K562 (cell line): ENCODE data around the gene PSRC1. TPM values are rescaled to one million over a fixed set of nuclear protein-coding genes. Genes with fewer than 3 reads are reported as not detected.

ENCODE experiments used
- CBX8 ChIP-seq: fragments of 200-600 bp; sonication (generic); IDR thresholded peaks from 2 replicates; pipeline ENCODE4 v1.6.1; 2012; ENCODE audit warnings: borderline replicate concordance, mixed run types, low read depth, mild to moderate bottlenecking, moderate library complexity, mixed read lengths, low read length, control low read depth, inconsistent platforms; ENCODE audit not compliant: poor library complexity, severe bottlenecking; ENCODE audit errors: extremely low read depth
- CC2D1A ChIP-seq: fragments of 450-650 bp; IDR thresholded peaks from 2 replicates; pipeline ENCODE4 v1.6.1; 2017; ENCODE audit warnings: mild to moderate bottlenecking
- HNRNPK ChIP-seq: fragments of 200-400 bp; formaldehyde crosslinking; IDR thresholded peaks from one replicate; pipeline ENCODE4 v1.6.1; 2018; ENCODE audit warnings: mild to moderate bottlenecking, low read depth, low read length; ENCODE audit not compliant: poor library complexity, severe bottlenecking
- MCM7 ChIP-seq, 2 experiments: fragments of 450-650 bp; IDR thresholded peaks; 2 replicates each; pipeline ENCODE4 v1.6.1; 2016 to 2018
- MEF2D ChIP-seq: conservative IDR thresholded peaks from 2 replicates; pipeline ENCODE4 v1.6.1; 2016; ENCODE audit warnings: low read depth, missing genetic modification characterization, missing compliant biosample characterization
- MIER1 ChIP-seq: fragments of 450-650 bp; IDR thresholded peaks from 2 replicates; pipeline ENCODE4 v1.6.1; 2016; ENCODE audit warnings: antibody characterized with exemption, mild to moderate bottlenecking, low read depth
- PHF21A ChIP-seq: fragments of 450-650 bp; IDR thresholded peaks from 2 replicates; pipeline ENCODE4 v1.6.1; 2017; ENCODE audit warnings: low read depth, borderline replicate concordance
- POLR2AphosphoS2 ChIP-seq: IDR thresholded peaks from 2 replicates; pipeline ENCODE4 v1.6.1; 2012; ENCODE audit warnings: low read length, improper control_type of control experiment
- RAD51 ChIP-seq: fragments of 450-650 bp; IDR thresholded peaks from 2 replicates; pipeline ENCODE4 v1.7.1; 2016; ENCODE audit warnings: low read depth, mild to moderate bottlenecking, borderline replicate concordance
- RBFOX2 ChIP-seq: fragments of 200-400 bp; formaldehyde crosslinking; IDR thresholded peaks from 2 replicates; pipeline ENCODE4 v1.6.1; 2017; ENCODE audit warnings: low read depth, mild to moderate bottlenecking, low read length, moderate library complexity
- SMAD4 ChIP-seq: fragments of 250-450 bp; sonication (Bioruptor Pico); conservative IDR thresholded peaks from 2 replicates; pipeline ENCODE4 v1.8.0; 2021; ENCODE audit warnings: inconsistent platforms, mild to moderate bottlenecking, moderate library complexity
- SRF ChIP-seq, 2 experiments: fragments of 250-450, 450-650 bp in 1 of 2; sonication (Bioruptor Pico) in 1 of 2; sonication (generic) in 1 of 2; formaldehyde crosslinking; IDR thresholded peaks; 2 replicates each; pipeline versions ENCODE4 v1.5.0 to v1.5.1; 2020 to 2022; ENCODE audit warnings: mild to moderate bottlenecking in 1 of 2, missing genetic modification reagents in 1 of 2
- U2AF2 ChIP-seq: fragments of 200-400 bp; formaldehyde crosslinking; optimal IDR thresholded peaks from 2 replicates; pipeline ENCODE3; 2017; ENCODE audit warnings: low read depth, mild to moderate bottlenecking, low read length
- ZBTB17 ChIP-seq: fragments of 450-650 bp; formaldehyde crosslinking; IDR thresholded peaks from 2 replicates; pipeline ENCODE4 v1.4.0; 2020; ENCODE audit warnings: mild to moderate bottlenecking
- ZNF311 ChIP-seq: fragments of 250-450 bp; sonication (Bioruptor Pico); IDR thresholded peaks from 2 replicates; pipeline ENCODE4 v1.4.0; 2020; ENCODE audit warnings: mild to moderate bottlenecking, moderate library complexity
- ZNF766 ChIP-seq: fragments of 200-800 bp; sonication (Bioruptor generic); conservative IDR thresholded peaks from 2 replicates; pipeline ENCODE4 v1.6.1; 2016; ENCODE audit warnings: missing genetic modification characterization, missing compliant biosample characterization
- ZNF780A ChIP-seq: fragments of 250-450 bp; sonication (Bioruptor Pico); IDR thresholded peaks from 2 replicates; pipeline ENCODE4 v1.5.0; 2021; ENCODE audit warnings: mild to moderate bottlenecking
- ZNF79 ChIP-seq: fragments of 250-450 bp; sonication (Bioruptor Pico); IDR thresholded peaks from 2 replicates; pipeline ENCODE4 v1.4.0; 2020; ENCODE audit warnings: low read depth, mild to moderate bottlenecking, moderate library complexity
- ZNF830 ChIP-seq: fragments of 250-450 bp; sonication (Bioruptor Pico); IDR thresholded peaks from 2 replicates; pipeline ENCODE4 v1.5.0; 2021; ENCODE audit warnings: mild to moderate bottlenecking
- polyA plus RNA-seq, 8 experiments: library from polyadenylated mRNA; depleted of rRNA in 4 of 8; stranded (reverse) in 5 of 8; unstranded in 3 of 8; fragments of >200 nt; fragmentation: Nextera tagmentation in 2 of 8; fragmentation: Illumina TruSeq in 1 of 8; extraction: Ambion mirVana in 2 of 8; extraction: Trizol in 1 of 8; gene quantifications; 2 replicates each; pipeline versions ENCODE4 v1.2.1 to v1.2.3, GENCODE V29; 2011 to 2014; ENCODE audit warnings: inconsistent platforms in 1 of 8, missing spikeins in 1 of 8
- total RNA-seq, 7 experiments: library from RNA; depleted of rRNA in 6 of 7; stranded (reverse); fragments of >200 nt in 6 of 7; fragmentation: Illumina TruSeq in 2 of 7; extraction: Trizol in 2 of 7; gene quantifications; 2 replicates each; pipeline versions ENCODE4 v1.2.1 to v1.2.3, GENCODE V29; 2011 to 2021; ENCODE audit warnings: low replicate concordance in 1 of 7
- TF ChIP-seq, protein P1 (sequence below): fragments of 450-650 bp; IDR thresholded peaks from 2 replicates; pipeline ENCODE4 v1.6.1; 2016; ENCODE audit warnings: mild to moderate bottlenecking
- TF ChIP-seq, protein P2 (sequence below): fragments of 450-650 bp; IDR thresholded peaks from 2 replicates; pipeline ENCODE4 v1.7.1; 2018; ENCODE audit warnings: mild to moderate bottlenecking, low read depth; ENCODE audit not compliant: partially characterized antibody
- TF ChIP-seq, protein P3 (sequence below): fragments of 250-450 bp; sonication (Bioruptor Pico); IDR thresholded peaks from 2 replicates; pipeline ENCODE4 v1.8.0; 2021; ENCODE audit warnings: borderline replicate concordance, mild to moderate bottlenecking, moderate library complexity; ENCODE audit not compliant: poor library complexity, severe bottlenecking

The PSRC1 gene
- total and polyA plus RNA-seq, 9 of the 15 experiments (the other 6 are each of a cell fraction or from before 2014, with no cell fraction given), result 6.5 to 65.2 (median 39.3) TPM

GRCh38 chr1:109274533-109275476 is 8.1 kb downstream of the PSRC1 start (continued):
- TF ChIP-seq ZNF780A (no peak), ZNF830 (CRISPR knock-in tag) (no peak), SRF (CRISPR knock-in tag; IDR thresholded peaks at IDR 0.05) (no peak), CC2D1A (0 out of 2 replicates have a peak, but pooled peaks have one; percentile 35), SMAD4 (CRISPR knock-in tag) (peak; percentile 81), RBFOX2 (0 out of 2 replicates have a peak, but pooled peaks have one; percentile 40), U2AF2 (no peak), POLR2AphosphoS2 (no peak), ZNF311 (no peak), MCM7 (IDR thresholded peaks at IDR 0.05) (no peak), ZNF79 (CRISPR knock-in tag) (no peak), ZBTB17 (CRISPR knock-in tag) (no peak), ZNF766 (no peak), MIER1 (no peak), PHF21A (no peak), MEF2D (tag) (peak; percentile 75; the same call in 1 of the 2 replicates), HNRNPK (no peak), CBX8 (no peak), RAD51 (peak; percentile 40; the same call in 1 of the 2 replicates)
- TF ChIP-seq, protein P1, sequence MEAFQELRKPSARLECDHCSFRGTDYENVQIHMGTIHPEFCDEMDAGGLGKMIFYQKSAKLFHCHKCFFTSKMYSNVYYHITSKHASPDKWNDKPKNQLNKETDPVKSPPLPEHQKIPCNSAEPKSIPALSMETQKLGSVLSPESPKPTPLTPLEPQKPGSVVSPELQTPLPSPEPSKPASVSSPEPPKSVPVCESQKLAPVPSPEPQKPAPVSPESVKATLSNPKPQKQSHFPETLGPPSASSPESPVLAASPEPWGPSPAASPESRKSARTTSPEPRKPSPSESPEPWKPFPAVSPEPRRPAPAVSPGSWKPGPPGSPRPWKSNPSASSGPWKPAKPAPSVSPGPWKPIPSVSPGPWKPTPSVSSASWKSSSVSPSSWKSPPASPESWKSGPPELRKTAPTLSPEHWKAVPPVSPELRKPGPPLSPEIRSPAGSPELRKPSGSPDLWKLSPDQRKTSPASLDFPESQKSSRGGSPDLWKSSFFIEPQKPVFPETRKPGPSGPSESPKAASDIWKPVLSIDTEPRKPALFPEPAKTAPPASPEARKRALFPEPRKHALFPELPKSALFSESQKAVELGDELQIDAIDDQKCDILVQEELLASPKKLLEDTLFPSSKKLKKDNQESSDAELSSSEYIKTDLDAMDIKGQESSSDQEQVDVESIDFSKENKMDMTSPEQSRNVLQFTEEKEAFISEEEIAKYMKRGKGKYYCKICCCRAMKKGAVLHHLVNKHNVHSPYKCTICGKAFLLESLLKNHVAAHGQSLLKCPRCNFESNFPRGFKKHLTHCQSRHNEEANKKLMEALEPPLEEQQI, result no peak
- TF ChIP-seq, protein P2, sequence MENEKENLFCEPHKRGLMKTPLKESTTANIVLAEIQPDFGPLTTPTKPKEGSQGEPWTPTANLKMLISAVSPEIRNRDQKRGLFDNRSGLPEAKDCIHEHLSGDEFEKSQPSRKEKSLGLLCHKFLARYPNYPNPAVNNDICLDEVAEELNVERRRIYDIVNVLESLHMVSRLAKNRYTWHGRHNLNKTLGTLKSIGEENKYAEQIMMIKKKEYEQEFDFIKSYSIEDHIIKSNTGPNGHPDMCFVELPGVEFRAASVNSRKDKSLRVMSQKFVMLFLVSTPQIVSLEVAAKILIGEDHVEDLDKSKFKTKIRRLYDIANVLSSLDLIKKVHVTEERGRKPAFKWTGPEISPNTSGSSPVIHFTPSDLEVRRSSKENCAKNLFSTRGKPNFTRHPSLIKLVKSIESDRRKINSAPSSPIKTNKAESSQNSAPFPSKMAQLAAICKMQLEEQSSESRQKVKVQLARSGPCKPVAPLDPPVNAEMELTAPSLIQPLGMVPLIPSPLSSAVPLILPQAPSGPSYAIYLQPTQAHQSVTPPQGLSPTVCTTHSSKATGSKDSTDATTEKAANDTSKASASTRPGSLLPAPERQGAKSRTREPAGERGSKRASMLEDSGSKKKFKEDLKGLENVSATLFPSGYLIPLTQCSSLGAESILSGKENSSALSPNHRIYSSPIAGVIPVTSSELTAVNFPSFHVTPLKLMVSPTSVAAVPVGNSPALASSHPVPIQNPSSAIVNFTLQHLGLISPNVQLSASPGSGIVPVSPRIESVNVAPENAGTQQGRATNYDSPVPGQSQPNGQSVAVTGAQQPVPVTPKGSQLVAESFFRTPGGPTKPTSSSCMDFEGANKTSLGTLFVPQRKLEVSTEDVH, result no peak
- TF ChIP-seq, protein P3, sequence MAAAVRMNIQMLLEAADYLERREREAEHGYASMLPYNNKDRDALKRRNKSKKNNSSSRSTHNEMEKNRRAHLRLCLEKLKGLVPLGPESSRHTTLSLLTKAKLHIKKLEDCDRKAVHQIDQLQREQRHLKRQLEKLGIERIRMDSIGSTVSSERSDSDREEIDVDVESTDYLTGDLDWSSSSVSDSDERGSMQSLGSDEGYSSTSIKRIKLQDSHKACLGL, result no peak
